Activated naive CD4-positive, alpha-beta T cell (primary cell): ENCODE measurements around the gene RPTN.

Experiments used
- DNase-seq, 4 experiments: peaks; one replicate each; lab custom pipeline; 2025; lab: John Stamatoyannopoulos, UW

Gene RPTN

DNA sequence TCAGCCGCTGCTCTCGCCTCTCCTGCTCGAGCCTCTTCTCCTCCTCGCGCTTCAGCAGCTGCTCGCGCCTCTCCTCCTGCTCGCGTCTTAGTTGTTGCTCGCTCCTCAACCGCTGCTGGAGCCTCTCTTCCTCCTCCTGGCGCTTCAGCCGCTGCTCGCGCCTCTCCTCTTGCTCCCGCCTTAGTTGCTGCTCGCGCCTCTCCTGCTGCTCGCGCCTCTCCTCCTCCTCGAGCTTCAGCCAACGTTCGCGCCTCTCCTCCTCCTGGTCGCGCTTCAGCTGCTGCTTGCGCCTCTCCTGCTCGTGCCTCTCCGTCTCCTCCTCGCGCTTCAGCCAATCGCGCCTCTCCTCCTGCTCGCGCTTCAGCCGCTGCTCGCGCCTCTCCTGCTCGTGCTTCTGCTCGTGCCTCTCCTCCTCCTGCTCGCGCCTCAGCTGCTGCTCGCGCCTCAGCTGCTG lies 47.5 kb downstream of the RPTN start:
- no peak for DNase-seq

DNA sequence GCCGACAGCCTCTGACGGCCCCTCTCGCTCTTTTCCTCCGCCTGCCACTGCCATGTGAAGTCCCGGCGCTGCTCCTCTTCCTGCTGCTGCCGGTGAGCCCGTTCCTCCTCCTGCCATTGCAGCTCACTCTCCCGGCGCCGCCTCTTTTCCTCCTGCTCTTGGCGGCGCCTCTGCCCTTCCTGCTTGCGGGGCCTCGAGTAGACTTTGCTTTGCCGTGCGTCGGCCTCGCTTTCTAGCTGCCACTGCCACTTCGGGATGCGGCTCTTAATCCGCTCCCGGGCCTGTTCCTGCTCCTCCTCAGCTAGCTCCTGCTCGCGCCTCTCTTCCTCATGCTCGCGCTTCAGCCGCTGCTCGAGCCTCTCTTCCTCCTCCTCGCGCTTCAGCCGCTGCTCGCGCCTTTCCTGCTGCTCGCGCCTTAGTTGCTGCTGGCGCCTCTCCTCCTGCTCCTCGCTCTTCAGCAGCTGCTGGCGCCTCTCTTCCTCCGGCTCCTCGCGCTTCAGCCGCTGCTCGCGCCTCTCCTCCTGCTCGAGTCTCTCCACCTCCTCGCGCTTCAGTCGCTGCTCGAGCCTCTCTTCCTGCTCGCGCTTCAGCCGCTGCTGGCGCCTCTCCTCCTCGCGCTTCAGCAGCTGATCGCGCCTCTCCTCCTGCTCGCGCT lies 48.0 kb downstream of the RPTN start:
- DNase-seq: no peak

DNA sequence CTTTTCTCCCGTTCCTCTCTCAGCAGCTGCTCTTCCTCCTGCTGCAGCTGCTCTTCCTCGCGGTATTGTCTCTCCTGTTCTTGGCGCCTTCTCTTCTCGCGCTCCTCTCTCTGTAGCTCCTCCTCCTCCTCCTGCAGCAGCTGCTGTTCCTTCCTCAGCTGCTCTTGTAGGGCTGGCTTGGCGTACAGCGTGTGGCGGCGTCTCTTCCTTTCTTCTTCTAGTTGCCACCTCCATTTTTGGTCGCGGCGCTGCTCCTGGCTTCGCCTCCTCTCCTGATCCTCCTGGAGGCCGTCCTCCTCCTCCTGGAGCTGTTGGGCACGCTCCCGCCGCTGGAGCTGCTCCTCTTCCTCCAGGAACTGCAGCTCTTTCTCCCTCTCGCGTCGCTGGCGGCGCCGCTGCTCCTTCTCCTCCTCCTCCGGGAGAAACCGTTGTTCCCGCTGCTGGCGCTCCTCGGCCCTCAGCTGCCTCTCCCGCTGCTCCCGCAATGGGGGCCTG lies 48.6 kb downstream of the RPTN start:
- DNase-seq: no peak

DNA sequence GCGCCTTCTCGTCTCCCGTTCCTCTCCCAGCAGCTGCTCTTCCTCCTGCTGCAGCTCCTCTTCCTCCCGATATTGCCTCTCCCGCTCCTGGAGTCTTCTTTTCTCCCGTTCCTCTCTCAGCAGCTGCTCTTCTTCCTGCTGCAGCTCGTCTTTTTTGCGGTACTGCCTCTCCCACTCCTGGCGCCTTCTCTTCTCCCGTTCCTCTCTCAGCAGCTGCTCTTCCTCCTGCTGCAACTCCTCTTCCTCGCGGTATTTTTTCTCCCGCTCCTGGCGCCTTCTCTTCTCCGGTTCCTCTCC lies 49.1 kb downstream of the RPTN start:
- DNase-seq: no peak

DNA sequence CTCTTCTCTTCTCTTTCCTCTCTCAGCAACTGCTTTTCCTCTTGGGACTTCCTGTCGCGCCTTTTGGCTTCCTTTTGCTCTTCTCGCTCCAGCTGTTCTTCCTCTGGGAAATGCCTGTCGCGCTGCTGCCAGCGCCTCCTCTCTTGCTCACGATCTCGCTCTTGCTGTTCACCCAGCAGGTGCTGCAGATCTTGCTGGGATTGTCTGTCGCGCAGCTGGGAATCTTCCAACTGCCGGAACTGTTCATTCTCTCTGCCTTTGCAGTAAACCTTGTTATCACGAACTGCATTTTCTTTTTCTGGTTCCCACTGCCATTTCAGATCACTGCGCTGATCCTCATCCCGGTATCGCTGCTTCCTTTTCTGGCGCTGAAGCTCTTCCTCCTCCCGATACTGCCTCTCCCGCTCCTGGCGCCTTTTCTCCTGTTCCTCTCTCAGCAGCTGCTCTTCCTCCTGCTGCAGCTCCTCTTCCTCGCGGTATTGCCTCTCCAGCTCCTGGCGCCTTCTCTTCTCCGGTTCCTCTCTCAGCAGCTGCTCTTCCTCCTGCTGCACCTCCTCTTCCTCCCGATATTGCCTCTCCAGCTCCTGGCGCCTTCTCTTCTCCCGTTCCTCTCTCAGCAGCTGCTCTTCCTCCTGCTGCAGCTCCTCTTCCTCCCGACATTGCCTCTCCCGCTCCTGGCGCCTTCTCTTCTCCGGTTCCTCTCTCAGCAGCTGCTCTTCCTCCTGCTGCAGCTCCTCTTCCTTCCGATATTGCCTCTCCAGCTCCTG lies 49.6 kb downstream of the RPTN start:
- no peak for DNase-seq

GRCh38 chr1:152108882-152109222 lies 50.2 kb downstream of the RPTN start:
- no peak for DNase-seq

DNA sequence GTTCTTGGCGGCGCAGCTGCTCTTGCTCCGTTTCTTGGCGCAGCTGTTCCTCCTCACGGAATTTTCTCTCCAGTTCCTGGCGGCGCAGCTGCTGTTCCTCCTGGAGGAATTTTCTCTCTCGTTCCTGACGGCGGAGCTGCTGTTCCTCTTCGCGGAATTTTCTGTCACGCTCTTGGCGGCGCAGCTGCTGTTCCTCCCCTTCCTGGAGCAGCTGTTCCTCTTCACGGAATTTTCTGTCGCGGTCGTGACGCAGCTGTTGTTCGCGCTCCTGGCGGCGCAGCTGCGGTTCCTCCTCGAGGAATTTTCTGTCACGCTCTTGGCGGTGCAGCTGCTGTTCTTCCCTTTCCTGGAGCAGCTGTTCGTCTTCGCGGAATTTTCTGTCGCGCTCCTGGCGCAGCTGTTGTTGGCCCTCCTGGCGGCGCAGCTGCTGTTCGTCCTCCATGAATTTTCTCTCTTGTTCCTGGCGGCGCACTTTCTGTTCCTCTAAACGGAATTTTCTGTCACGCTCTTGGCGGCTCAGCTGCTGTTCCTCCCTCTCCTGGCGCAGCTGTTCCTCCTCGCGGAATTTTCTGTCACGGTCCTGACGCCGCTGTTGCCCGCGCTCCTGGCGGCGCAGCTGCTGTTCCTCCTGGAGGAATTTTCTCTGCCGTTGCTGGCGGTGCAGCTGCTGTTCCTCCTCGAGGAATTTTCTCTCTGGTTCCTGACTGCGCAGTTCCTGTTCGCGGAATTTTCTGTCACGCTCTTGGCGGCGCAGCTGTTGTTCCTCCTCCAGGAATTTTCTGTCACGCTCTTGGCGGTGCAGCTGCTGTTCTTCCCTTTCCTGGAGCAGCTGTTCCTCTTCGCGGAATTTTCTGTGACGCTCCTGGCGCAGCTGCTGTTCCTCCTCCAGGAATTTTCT lies 50.8 kb downstream of the RPTN start:
- DNase-seq: no peak

DNA sequence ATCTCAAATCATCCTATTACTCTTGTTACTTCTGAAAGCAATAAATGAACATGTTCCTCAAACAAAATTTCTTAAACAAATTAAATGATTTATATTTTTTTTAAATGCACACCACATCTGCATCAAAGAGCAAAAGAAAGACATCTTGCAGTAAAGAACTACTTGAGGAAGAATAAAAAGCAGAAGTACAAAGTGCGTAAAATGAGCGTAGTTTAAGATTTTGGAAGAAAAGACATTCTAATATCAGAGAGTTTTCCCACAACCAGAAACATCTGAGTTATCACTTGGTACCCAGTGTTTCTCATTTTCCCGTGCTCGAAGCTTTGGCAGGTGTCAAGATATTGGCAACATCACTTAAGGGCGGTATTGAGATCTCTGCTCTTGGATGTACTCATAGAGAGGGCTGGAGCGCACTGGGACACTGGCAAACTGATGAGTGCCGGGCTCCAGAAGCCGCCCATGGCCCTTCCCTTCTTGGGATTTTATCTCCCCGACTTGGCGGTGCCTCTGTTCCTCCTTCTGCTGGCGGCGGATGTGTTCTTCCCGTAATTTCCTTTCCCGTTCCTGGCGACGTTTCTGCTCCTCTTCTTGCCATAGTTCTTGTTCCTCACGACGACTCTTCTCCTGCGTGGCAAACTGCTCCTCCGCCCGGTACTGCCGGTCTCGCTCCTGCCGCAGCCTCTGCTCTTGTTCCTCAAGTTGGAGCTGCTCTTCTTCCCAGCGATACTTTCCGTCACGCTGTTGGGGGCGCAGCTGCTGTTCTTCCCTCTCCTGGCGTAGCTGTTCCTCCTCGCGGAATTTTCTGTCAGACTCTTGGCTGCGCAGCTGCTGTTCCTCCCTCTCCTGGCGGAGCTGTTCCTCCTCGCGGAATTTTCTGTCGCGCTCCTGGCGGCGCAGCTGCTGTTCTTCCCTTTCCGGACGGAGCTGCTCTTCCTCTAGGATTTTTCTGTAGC lies 51.7 kb downstream of the RPTN start:
- DNase-seq: no peak

DNA sequence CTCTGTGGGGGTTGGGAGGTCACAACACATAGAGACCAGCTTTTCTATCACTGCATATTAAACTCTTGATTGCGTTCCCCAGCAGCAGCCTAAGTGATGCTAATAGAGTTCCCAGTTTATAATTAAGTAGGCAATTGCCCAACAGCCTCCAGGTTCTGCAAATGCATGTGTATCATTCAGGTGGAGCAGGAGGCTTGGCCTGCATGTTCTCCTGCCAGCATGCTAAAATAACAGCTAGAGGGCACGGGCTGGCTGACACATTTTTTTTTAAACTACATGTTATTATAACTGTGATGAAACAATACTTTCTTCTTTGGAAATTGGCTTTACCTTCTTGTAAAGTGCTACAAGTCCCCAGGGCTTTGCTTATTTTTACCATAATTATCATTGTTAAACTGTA lies 54.2 kb downstream of the RPTN start:
- DNase-seq: no peak
